HG02623 (cell line): ENCODE measurements around the gene NID1.

Experiments used
- ATAC-seq: cut with Tn5 transposase; IDR thresholded peaks from one replicate; pipeline ENCODE4 v1.9.1; 2021; ENCODE audit warnings: moderate library complexity; ENCODE audit not compliant: unreplicated experiment

Gene NID1

DNA sequence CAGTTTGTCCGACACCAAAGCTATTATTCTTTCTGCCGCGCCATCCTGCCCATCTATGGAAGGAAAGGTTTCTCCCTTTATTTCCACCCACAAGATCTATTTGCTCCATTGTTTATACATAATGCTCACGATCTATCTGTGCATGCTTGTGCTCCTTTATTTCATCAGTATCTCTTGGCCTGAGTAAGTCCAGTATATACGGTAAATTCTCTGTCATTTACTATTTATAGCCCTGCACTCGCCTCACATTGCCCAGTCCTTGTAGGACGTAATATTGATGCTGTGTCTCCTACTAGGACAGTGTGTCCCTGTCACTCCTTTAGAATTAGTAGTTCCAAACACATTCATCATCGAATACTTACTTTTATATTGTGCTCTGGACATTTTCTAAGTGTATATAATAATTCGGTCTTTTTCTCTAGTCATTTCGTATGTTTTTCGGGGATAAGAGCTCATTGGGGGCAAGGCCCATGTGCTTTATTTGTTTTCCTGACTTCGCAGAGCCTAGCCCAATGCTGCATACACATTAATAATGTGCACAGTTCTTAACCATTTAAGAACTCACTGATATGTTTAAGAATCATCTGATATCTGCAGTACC is 3.1 kb upstream of the NID1 start:
- no peak for ATAC-seq

DNA sequence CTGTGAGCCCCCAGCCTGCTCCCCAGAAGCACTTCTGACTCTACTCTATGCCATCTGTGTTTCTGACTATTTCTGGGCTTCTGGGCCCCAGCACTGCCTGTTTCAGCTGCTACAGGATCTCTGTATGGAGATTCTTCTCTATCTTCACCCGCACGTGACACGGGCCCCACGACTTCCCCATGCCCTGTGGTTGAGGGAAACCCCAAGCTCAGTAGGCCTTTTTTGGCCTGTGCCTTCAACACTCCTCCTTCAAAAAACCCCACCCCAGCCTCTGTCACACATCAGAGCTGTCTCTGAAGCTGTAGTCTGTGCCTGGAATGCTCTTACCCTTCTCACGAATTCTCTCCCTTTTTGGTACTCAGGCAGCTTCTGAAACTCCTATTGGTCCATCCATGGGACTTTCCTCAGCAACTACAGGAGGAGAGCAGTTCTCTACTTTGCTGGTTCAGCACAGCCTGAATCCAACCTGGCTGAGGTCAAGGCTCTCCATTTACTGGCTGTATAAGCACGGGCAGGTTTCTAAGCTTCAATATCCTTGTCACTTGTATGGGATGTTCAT is 2.0 kb upstream of the NID1 start:
- peak; percentile 86 for ATAC-seq

DNA sequence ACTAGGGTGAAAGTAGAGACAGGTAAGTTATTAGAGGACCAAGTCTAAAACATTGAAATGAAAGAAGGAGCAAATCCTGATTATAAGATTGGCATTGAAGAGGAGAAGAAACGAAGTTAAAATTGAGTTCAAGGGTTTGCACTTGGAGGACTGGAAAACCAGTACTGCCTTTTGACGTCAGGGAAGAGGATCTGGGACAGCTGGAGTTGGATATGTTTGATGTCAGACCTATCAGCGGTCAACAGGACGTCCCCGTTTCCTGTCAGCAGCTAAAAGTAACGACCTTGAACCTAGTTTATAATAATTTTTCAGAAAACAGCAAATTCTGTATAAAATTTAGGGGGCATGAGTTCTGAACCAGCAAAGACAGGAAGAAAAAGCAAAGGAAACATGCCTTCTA is 1.2 kb upstream of the NID1 start:
- ATAC-seq, result no peak

DNA sequence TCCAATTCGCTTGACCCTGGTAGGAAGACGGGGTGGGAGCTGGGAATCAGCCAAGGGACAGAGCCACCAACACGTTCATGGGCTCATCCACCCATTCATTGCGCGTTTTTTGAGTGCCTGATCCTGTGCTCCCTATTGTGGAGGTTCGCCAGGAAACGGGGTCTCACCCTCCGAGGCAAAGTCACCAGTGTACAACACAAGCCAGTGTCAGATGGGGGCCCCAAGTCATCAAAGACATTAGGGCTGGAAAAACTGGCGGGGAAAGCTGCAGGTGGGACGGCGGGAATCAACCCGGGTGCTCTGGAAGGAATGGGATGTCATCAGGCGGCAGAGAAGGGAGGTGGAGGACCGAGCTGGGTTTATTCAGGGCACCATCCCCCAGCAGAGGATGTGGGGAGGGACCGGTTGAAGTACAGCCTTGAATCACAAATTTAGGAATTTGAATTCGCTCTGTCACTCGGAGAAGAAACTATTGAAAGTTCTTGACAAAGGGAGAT is 667 bp upstream of the NID1 start:
- ATAC-seq, result no peak

DNA sequence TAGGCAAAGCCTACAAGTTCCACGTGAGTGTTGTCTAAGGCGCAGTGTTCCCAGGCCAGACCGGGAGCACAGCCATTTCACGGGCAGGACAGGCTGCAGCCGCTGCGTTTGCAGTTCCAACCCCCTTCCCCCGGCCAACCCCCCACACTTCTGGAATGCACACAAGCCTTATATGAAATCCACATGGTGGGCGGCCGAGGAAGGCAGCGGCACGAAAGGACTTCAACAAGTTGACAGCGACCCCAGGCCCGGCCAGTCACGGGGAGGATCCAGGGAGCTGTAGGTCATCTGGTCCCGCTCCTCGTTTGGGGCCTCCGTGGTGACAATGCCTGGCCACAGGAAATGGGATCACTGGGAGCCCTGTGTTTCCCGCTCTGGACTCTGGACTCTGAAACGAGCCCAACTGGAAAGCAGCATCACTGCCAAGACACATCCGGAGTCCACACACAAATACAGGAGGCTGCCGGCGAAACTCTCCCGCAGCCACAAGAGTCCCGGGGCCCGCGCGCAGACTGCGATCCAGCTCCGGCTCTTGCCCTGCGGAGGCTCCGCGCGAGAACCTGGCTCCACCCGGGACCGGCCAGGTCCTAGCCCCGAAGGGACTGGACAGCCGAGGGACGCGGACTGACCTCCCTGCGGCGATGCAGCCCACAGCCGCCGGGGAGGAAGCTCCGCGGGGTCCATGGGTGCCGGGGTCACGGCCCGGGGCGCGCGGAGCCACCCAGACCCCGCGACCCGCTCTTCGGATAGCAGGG is 794 bp downstream of the NID1 start:
- no peak for ATAC-seq

DNA sequence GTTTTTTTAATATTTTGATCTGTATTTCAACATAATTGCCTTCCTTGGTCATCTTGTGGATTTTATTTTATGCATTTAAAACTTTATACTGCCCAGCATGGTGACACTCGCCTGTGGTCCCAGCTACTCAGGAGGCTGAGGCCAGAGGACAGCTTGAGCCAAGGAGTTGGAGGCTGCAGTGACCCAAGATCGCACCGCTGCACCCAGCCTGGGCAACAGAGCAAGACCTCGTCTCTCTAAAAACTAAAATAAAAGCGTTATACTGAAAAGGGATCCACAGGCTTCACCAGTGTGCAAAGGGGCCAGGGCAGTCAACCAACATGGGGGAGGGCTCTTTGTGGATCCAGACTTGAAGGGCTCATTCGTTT is 1.4 kb downstream of the NID1 start:
- ATAC-seq, result no peak

DNA sequence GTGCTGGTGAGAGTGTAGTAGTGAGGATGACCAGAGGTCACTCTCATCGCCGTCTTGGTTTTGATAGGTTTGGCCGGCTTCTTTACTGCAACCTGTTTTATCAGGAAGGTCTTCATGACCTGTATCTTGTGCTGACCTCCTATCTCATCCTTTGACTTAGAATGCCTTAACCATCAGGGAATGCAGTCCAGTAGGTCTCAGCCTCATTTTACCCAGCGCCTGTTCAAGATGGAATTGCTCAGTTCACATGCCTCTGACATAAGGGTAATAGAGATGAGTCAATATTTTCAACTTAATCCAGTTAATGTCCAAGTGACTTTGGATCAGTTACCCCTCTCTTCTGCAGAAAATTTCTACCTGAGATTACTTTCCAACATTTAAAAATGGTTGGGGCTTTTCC is 4.6 kb downstream of the NID1 start:
- no peak for ATAC-seq

DNA sequence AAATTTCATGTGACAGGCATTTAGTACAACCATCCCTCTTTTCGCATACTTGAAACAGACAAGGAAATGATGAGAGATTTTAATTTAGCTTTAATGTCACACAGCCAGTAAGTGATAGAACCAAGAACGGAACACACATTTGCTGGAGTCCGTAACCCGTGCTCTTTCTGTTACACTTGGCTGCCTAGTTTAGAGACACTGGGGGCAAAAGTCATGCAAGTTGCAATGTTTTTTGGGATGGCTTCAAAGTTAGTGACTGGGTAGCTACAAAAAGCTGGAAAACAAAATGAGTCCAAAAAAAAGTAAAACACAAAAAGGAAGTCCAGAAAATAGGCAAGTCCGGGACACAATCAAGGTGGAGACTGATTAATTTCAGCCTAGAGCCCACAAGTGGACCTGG is 5.9 kb downstream of the NID1 start:
- ATAC-seq, result no peak

DNA sequence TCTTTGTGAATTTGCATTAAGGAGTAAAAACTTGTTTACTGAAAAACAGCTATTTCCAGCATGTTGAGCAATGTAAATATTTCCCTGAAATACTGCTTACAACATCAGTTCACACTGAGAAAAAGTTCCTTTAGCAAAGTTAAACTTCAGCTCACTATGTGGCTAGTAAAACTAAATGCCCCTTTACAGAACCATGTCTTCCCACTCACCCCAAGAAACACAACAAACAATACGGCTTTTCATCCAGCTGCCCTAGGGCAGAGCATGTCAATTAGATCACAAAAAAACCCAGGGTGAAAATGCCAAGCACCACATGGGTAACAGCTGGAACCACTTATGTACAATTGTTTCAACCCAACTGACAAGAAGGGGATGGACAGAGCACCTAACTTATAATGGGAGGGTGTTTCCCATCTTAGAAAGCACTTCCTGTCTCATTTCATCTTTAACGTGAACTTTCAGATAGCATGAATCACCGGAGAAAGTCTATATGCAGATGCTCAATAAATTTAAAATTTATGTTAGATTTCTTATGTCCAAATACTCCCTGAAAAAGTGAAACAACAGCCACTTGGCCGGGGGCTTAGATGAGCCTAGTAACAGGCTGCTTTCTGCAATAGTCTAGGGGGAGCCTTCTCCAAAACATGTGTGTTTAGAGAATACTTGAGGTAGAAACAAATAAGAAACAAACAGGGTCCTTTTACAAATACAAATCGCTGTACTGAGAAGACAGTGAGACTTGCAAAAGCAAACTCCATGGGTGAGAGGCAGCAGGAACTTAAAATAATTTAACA is 6.6 kb downstream of the NID1 start:
- ATAC-seq, result peak; percentile 79

DNA sequence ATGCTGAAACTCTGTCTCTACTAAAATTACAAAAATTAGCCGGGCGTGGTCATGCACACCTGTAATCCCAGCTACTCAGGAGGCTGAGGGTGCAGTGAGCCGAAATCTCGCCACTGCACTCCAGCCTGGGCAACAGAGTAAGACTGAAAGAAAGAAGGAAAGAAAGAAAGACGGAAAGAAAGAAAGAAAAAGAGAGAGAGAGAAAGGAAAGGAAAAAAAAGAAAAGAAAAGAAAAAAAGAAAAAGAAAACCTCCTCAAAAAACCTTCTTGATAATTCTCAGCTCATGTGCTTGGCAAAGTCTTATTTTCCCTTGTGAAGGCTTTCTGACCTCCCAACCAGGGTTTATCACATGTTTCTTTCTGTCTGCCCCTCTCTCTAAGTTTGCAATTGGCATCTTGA is 7.3 kb downstream of the NID1 start:
- no peak for ATAC-seq

DNA sequence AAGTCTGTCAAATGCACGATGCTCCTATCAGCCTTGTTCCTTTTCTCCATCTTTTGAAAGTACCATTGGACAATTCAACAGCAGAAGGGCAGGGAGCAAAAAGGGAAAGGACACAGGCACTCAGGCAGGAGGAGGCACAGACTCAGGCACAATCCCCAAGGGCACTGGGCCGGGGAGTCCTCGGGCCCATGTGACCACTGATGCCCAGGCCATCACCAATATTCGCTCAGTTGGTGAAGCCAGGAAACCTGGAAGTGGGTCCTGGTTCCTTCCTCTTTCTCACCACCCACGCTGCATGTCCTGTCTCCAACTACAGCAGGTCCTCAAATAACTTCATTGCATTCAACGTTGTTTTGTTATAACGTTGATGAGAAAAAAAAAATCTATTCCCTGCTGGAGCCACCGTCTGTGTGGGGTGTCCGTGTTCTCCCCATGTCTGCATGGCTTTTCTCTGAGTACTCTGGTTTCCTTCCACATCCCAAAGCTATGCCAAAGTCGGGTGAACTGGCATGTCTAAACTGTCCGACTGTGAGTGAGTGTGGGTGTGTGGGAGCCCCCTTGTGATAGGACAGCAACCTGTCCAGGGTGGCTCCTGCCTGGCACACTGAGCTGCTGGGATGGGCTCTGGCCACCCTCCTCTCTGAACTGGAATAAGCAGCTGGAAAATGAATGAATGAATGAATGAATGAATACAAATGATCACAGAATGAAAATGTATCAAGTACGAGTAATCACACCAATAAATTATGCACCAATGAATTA is 12.5 kb downstream of the NID1 start:
- no peak for ATAC-seq

DNA sequence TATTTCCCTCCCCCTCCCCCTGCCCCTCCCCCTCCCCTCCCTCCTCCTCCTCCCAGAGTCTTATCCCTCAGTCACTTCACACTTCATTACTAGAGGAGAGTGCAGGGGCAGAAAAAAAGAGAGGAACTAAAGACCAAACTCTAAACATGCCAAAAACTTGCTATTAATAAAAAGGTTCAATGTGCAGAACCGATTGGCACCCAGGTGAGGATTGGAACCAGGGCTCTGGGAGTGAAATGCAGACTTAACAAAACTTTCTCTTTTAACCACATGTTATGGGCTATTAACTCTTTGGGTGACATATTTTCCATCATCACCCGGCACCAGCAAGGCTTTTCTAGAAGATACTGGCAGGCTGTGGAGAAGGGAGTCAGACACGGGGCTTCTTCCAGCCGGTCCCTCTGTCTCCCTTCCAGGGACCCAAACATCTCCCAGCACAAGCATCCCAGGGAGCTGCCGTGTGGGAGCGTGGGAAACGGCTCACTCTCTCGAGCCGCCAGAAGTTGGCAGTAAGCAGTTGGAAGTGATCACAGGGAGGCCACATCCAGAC is 13.6 kb downstream of the NID1 start:
- ATAC-seq, result no peak

DNA sequence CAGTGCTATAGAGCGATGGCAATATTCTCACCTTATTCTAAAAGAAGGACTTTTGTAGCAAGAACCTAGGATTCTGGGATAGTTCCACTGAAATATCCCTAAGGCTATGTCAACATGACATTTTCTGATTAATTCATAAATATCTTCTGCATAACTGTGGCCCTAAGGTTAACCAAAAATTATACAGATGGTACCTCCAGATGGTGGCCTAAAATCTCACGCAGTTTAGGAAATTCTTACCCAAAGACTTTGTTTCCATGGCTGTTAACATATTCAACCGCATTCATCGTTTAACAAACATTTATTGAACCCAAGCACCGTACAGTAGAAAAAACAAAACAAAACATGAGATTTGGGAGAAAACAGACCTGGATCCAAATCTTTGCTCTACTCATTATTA is 19.1 kb downstream of the NID1 start:
- no peak for ATAC-seq

DNA sequence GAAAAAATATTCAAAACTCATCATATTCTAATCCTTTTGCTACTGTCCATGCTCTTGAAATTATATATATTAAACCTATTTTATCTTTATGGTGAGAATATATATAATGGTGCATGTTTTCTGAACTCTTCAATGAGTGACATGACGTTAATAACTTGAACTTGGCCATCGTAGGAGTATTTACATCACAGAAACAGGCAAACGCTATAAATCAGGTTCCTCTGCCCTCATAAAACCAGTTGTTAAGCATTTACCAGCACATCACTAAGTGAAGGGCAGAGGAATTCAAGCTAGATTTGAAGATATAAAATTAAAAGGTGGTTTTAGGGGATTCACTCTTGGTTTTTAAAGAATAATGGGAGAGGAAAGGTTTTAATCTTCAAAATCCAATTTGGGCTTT is 20.5 kb downstream of the NID1 start:
- no peak for ATAC-seq

DNA sequence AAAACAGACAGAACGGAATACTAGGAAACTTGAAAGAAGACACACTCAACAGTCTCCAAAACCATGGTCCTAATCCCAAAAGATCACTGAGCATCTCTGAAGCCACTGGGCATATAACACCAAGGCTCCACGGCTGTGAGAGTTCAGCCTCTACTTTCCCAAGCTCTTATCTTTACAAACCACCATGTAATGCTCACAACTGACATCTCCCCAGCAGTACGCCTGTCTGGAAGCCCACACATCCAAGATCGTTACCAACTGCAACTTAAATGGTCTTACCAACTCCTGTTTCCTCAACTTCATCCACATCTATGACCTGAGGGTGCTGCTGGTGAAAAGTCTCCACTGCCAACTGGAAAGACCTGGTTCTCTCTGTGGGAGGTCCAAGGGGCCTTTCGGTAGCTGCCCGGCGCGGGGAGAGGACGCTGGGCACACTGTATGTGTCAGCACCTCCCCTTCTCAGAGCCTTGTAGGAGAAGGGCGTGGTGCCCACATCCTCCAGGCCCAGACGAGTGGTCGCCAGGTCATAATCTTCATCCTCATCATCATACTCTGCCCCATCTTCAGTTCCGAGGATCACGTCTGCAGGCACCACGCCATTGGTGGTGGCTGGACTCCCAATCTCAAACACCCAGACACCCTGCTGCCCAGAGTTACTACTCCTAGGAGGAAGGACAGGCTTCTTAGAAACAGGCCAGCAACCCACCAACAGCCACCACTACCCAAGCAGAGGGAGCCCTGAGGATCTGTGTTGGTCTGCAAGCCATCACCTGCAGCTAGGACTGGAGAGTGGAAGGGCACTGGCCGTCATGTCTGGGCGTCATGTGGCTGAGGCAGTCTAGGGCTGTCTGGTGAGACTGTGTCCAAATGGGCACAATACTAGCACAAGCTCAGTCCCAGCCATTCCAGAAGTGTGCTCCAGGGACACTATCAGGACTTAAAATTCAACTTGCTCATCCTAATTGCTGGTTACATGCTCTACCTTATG is 23.0 kb downstream of the NID1 start:
- no peak for ATAC-seq

DNA sequence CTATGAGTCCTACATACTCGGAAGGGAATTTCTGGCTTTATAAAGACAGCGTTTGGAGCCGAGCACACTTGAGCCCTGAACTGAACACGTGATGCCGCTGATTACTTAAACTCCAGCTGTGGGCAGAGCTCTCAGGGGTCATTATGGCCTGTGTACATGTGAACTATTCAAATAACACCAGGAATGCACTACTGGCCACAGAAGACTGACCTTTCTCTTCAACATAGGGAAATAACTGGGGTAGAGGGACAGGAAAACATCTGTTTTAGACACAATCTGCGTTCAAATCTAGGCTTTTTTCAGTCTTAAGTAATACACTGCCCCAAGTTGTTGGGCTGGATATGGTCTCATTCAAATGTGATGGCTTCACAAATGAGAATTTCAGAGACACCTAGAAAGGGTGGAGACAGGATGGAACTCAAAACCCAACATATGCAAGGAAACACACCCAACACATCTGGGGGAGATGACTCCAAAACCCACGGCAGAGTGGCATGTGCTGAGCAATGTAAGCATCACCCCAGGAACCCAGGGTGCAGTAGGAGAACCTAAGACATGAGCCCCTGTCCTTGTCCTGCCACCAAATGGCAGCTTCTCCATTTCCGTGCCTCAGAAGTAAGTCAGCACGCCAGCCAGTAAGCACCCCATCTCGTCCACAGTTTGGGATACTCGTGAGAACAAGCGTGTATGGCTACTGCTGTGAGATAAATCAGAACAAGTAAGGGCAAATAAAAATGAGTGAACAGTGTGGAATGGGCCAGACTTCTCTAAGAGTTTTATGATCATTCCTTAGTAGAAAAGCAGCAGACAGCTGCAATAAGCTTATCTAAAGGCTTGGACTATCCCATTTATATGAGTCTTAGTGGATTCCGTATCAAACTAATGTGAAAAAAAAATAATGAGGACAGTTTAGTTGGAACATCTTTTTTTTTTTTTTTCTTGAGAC is 24.9 kb downstream of the NID1 start:
- ATAC-seq, result no peak

DNA sequence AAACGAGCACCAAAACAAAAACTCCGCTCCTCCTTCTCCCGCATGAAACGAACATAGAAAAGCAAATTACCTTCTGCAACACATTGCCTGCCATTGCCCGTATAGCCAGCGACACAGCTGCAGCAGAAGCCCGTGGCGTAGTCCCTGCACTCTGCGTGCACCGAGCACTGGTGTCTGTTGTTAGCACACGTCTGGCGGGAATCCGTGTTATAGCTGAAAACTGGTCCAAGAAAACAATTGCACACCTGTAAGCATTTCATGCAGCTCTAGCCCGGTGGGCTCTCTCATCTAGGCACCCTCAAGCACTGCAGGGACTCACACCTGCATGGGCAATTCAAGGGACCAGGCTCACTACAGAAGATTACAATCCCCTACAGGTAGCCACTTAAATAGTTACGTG is 26.9 kb downstream of the NID1 start:
- ATAC-seq, result no peak

DNA sequence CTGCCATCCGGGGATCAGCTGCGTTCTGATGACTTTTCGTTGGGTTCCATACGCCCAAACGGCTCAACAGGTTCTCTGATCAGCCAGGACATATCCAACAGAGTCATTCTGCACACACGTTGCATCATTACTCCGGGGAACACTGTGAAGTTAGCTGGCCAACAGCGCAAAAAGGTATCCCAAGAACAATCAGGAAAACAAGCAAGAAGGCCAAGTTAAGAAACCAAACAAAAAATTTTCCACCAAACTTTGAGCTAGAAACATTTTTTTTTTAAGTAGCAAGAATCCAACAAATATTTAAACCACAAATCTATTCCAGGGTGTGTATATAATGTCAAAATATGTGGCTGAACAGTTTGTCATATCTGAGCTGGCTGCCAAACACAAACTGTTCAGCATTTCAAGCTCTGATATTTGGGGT is 29.2 kb downstream of the NID1 start:
- ATAC-seq, result no peak
